ENCODE data around the gene SLC35F4. TPM values are rescaled to one million over a fixed set of nuclear protein-coding genes. Genes with fewer than 3 reads are reported as not detected.

SLC35F4 gene
- not detected in 2 replicates for total RNA-seq (2021)
- long read RNA-seq, result 0 reads

DNA sequence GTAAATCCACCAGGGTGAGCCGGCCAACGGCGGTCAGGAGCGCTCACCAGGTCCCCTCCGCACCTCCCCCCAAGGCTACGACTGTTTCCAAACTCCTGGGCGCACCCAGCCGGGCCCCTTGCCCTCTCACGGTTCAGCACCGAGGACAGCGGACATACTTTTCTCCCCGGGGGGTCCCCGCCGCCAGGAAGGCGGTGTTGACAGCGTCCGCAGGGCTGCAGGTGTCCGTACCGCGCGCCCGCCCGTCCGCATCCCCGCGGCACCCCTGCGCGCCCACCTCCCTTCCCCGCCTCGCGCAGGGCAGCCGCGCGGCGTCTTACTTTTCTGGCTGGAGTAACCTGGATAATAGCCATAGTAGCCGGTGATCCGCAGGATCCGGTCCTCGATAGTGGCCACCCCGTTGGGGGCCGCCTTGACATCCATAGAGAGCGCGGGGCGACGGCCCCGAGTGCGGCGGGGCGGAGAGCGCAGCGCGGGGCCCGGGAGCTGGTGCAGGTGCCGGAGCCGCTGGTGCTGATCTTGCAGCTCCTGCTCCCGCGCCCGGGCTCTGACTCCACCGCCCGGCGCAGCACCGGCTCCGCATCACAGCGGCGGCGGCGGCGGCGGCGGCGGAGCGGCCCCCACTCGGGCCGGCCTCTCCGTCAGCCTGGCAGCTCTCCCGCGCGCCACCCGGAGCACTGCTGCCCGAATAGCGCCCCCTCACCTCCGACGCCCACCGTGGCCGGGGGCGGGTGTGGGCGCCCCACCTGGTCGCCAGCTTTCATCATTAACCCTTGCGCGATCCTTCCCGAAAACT is at the start of gene SLC35F4:
Gene SLC35F4 (minus strand): TSS at position 690 of the 796 bp plus-strand sequence.
- no peaks in the 10 kb centered on the region for H3K9me3 ChIP-seq (ENCODE audit: control insufficient read depth, low read depth, low read length)
- no peaks in the 10 kb centered on the region for H3K79me2 ChIP-seq (ENCODE audit: insufficient read depth, low read length)
- no peaks in the 10 kb centered on the region for H3K4me1 ChIP-seq (ENCODE audit: insufficient read depth, low read length)
- H3K27ac Mint-ChIP-seq, result no peak within 1 kb of the TSS
- no peaks in the 10 kb centered on the region for H3K79me1 ChIP-seq (ENCODE audit: insufficient read depth, low read depth, low read length, poor library complexity, severe bottlenecking)
- peak; percentile 89 for DNase-seq
- H4K91ac ChIP-seq (ENCODE audit: insufficient read length, low read depth, low read length), result no peak within 1 kb of the TSS
- H2BK120ac ChIP-seq (ENCODE audit: low read depth, low read length, poor library complexity, severe bottlenecking), result no peak within 1 kb of the TSS
- H3K4me3 Mint-ChIP-seq, result peak within 1 kb of the TSS; percentile 70 to 83
- no peak within 1 kb of the TSS for H3K4ac ChIP-seq (ENCODE audit: low read depth, low read length)
- H3K36me3 Mint-ChIP-seq (ENCODE audit: insufficient read depth in 1 of 3, low read depth in 3 of 3), result no peaks in the 10 kb centered on the region
- no peak within 1 kb of the TSS for H2BK12ac ChIP-seq (ENCODE audit: insufficient read length, low read depth, low read length)
- H2BK20ac ChIP-seq (ENCODE audit: low read depth, low read length, poor library complexity, severe bottlenecking), result no peak within 1 kb of the TSS
- no peaks in the 10 kb centered on the region; a peak in 1 of 5 replicates for H3K9me3 Mint-ChIP-seq
- no peak within 1 kb of the TSS for H3K23ac ChIP-seq (ENCODE audit: insufficient read length, low read depth, low read length)
- H3K4me2 ChIP-seq (ENCODE audit: insufficient read depth, insufficient read length, low read length), result peak within 1 kb of the TSS; percentile 50
- H3K27me3 ChIP-seq (ENCODE audit: insufficient read depth, low read length), result peaks cover 11% of the 10 kb centered on the region; the same call in 1 of the 2 replicates
- no peak within 1 kb of the TSS for H3K18ac ChIP-seq (ENCODE audit: insufficient read length, low read depth, low read length)
- TF ChIP-seq, protein P1, sequence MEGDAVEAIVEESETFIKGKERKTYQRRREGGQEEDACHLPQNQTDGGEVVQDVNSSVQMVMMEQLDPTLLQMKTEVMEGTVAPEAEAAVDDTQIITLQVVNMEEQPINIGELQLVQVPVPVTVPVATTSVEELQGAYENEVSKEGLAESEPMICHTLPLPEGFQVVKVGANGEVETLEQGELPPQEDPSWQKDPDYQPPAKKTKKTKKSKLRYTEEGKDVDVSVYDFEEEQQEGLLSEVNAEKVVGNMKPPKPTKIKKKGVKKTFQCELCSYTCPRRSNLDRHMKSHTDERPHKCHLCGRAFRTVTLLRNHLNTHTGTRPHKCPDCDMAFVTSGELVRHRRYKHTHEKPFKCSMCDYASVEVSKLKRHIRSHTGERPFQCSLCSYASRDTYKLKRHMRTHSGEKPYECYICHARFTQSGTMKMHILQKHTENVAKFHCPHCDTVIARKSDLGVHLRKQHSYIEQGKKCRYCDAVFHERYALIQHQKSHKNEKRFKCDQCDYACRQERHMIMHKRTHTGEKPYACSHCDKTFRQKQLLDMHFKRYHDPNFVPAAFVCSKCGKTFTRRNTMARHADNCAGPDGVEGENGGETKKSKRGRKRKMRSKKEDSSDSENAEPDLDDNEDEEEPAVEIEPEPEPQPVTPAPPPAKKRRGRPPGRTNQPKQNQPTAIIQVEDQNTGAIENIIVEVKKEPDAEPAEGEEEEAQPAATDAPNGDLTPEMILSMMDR (conservative IDR thresholded peaks at IDR 0.05), result peak; percentile 26; the same call in 1 of the 3 replicates
- H2AK5ac ChIP-seq (ENCODE audit: insufficient read length, low read length), result no peak within 1 kb of the TSS
- H3K4me1 Mint-ChIP-seq, result peaks cover 12 to 24% of the 10 kb centered on the region in 2 experiments
- peaks cover 41% of the 10 kb centered on the region for H3K27me3 Mint-ChIP-seq (ENCODE audit: low read depth)
- no peak within 1 kb of the TSS for H3K56ac ChIP-seq (ENCODE audit: insufficient read length, low read depth, low read length)
- H2AFZ ChIP-seq (ENCODE audit: low read length), result no peak within 1 kb of the TSS
- peaks cover 3% of the 10 kb centered on the region for H3K23me2 ChIP-seq (ENCODE audit: insufficient read length, low read depth, low read length, poor library complexity, severe bottlenecking)
- no peak within 1 kb of the TSS for H3K9ac ChIP-seq (ENCODE audit: extremely low read depth, insufficient read length, low read length)
- H4K8ac ChIP-seq (replicated peaks; ENCODE audit: insufficient read length, low read depth, low read length), result no peak within 1 kb of the TSS
- H4K5ac ChIP-seq (ENCODE audit: insufficient read length, low read depth, low read length), result no peak within 1 kb of the TSS
- H4K20me1 ChIP-seq (ENCODE audit: control insufficient read depth, insufficient read depth, insufficient read length), result no peaks in the 10 kb centered on the region
- H2BK15ac ChIP-seq (ENCODE audit: low read depth, low read length), result no peak within 1 kb of the TSS
- no peak within 1 kb of the TSS for H3K14ac ChIP-seq (ENCODE audit: insufficient read depth, low read length)
- no peak within 1 kb of the TSS for H2BK5ac ChIP-seq (ENCODE audit: insufficient read length, low read length)
- H3T11ph ChIP-seq (ENCODE audit: low read length), result no peak within 1 kb of the TSS
- WGBS (ENCODE audit: extremely low coverage, insufficient read length, low lambda C conversion rate), result no CpG with 5 or more reads among the region's 91 CpGs
- no peak within 1 kb of the TSS for H3K27ac ChIP-seq (ENCODE audit: insufficient read length, low read depth, low read length)
